Fibroblast of lung (primary cell): ENCODE measurements around the gene HBQ1. TPM values are rescaled to one million over a fixed set of nuclear protein-coding genes. Genes with fewer than 3 reads are reported as not detected.

Source experiments
- DNase-seq, 2 donors: peaks; one replicate each; pipeline versions ENCODE4 v3.0.0 to v3.0.0-alpha.2; 2010; ENCODE audit warnings: low read depth in 2 of 2
- H2AFZ ChIP-seq: 2 replicates; pipeline ENCODE4 v1.5.1; 2012; ENCODE audit warnings: low read length, control low read depth, inconsistent platforms
- H3K27ac ChIP-seq: 2 replicates; pipeline ENCODE4 v1.5.1; 2011; ENCODE audit warnings: low read length, control low read depth; ENCODE audit not compliant: insufficient read depth
- H3K27me3 ChIP-seq: 2 replicates; pipeline ENCODE4 v1.5.1; 2011; ENCODE audit warnings: mild to moderate bottlenecking, low read length; ENCODE audit not compliant: control insufficient read depth, insufficient read depth
- H3K36me3 ChIP-seq: 2 replicates; pipeline ENCODE4 v1.5.1; 2011; ENCODE audit warnings: low read length; ENCODE audit not compliant: control insufficient read depth, insufficient read depth
- H3K4me1 ChIP-seq: 2 replicates; pipeline ENCODE4 v1.5.1; 2011; ENCODE audit warnings: low read length; ENCODE audit not compliant: control insufficient read depth, insufficient read depth; ENCODE audit errors: extremely low read depth
- H3K4me2 ChIP-seq: 2 replicates; pipeline ENCODE4 v1.5.1; 2011; ENCODE audit warnings: low read length, control low read depth; ENCODE audit not compliant: insufficient read depth; ENCODE audit errors: extremely low read depth
- H3K4me3 ChIP-seq, 4 experiments: fragments of 200-600 bp in 1 of 4; sonication (generic) in 1 of 4; replicated peaks in 1 of 4; 2 replicates each; pipeline ENCODE4 v1.5.1; 2011 to 2016; ENCODE audit warnings: low read length in 4 of 4, low read depth in 3 of 4, mild to moderate bottlenecking in 3 of 4, control low read depth in 2 of 4, inconsistent platforms in 1 of 4, mixed read lengths in 1 of 4; ENCODE audit not compliant: insufficient read depth in 1 of 4; ENCODE audit errors: control extremely low read depth in 1 of 4
- H3K79me2 ChIP-seq: 2 replicates; pipeline ENCODE4 v1.5.1; 2012; ENCODE audit warnings: mild to moderate bottlenecking, low read length, inconsistent platforms; ENCODE audit not compliant: control insufficient read depth, insufficient read depth
- H3K9ac ChIP-seq: 2 replicates; pipeline ENCODE4 v1.5.1; 2011; ENCODE audit warnings: mild to moderate bottlenecking, low read length, control low read depth; ENCODE audit not compliant: insufficient read depth
- H3K9me3 ChIP-seq: 2 replicates; pipeline ENCODE4 v1.5.1; 2012; ENCODE audit warnings: low read depth, low read length; ENCODE audit not compliant: control insufficient read depth, insufficient read depth
- H4K20me1 ChIP-seq: 2 replicates; pipeline ENCODE4 v1.5.1; 2011; ENCODE audit warnings: low read length; ENCODE audit not compliant: control insufficient read depth, insufficient read depth; ENCODE audit errors: extremely low read depth
- CTCF ChIP-seq, 2 donors: IDR thresholded peaks in 1 of 2; conservative IDR thresholded peaks in 1 of 2; 1 replicate in 1 of 2; 2 replicates in 1 of 2; pipeline ENCODE4 v1.5.1; 2011 to 2012; ENCODE audit warnings: low read length in 2 of 2, control low read depth in 1 of 2, inconsistent platforms in 1 of 2, low read depth in 1 of 2, mild to moderate bottlenecking in 1 of 2
- EZH2 ChIP-seq: IDR thresholded peaks from 2 replicates; pipeline ENCODE4 v1.5.1; 2012; ENCODE audit warnings: low read length, control low read depth, mild to moderate bottlenecking; ENCODE audit errors: missing control alignments
- polyA plus RNA-seq, 2 donors: library from polyadenylated mRNA; depleted of rRNA in 1 of 2; stranded (reverse) in 1 of 2; unstranded in 1 of 2; fragments of >200 nt; gene quantifications; 2 replicates each; pipeline ENCODE4 v1.2.1, GENCODE V29; 2011 to 2012; ENCODE audit warnings: missing spikeins in 1 of 2
- total RNA-seq: library from RNA; depleted of rRNA; stranded (reverse); fragments of >200 nt; gene quantifications from 2 replicates; pipeline ENCODE4 v1.2.1, GENCODE V29; 2014

Gene HBQ1
- total and polyA plus RNA-seq, 2 donors (not counting 1 experiment from before 2014, with no cell fraction given), result not detected

- DNase-seq, result peak; percentile 18 to 58
- Histone ChIP-seq H3K4me2 (no peak overlapping the region), H3K36me3 (peaks cover 1% of the 10 kb centered on the region), H3K4me1 (peaks cover 6% of the 10 kb centered on the region), H2AFZ (no peak overlapping the region), H3K4me3 (no peak overlapping the region), H3K27me3 (peaks cover 32% of the 10 kb centered on the region), H3K27ac (no peak overlapping the region), H3K9ac (no peak overlapping the region), H4K20me1 (no peaks in the 10 kb centered on the region), H3K9me3 (no peaks in the 10 kb centered on the region), H3K79me2 (no peaks in the 10 kb centered on the region)
- TF ChIP-seq EZH2 (peak; percentile 17), CTCF (conservative IDR thresholded peaks at IDR 0.05 in 1 of 2, IDR thresholded peaks at IDR 0.05 in 1 of 2; ENCODE audit: low read depth in 1 of 2, low read length in 2 of 2) (no peak)
These were observed 2.9 kb upstream of the HBQ1 start for GRCh38 chr16:177394-177822.

- no peak overlapping the region for H3K4me3 ChIP-seq
- peaks cover 32% of the 10 kb centered on the region for H3K27me3 ChIP-seq
These were observed 2.1 kb upstream of the HBQ1 start for GRCh38 chr16:177981-178667.

GRCh38 chr16:178668-179015 lies 1.6 kb upstream of the HBQ1 start:
- Histone ChIP-seq H3K4me2 (no peak overlapping the region), H3K9me3 (no peaks in the 10 kb centered on the region), H3K36me3 (peaks cover 4% of the 10 kb centered on the region), H4K20me1 (no peaks in the 10 kb centered on the region), H3K27ac (no peak overlapping the region), H3K4me3 (no peak overlapping the region), H3K9ac (no peak overlapping the region), H3K79me2 (no peaks in the 10 kb centered on the region), H3K27me3 (peaks cover 32% of the 10 kb centered on the region), H2AFZ (no peak overlapping the region), H3K4me1 (peaks cover 6% of the 10 kb centered on the region)
- TF ChIP-seq EZH2, result no peak
- TF ChIP-seq CTCF (conservative IDR thresholded peaks at IDR 0.05 in 1 of 2, IDR thresholded peaks at IDR 0.05 in 1 of 2; ENCODE audit: low read depth in 1 of 2, low read length in 2 of 2), result no peak
- no peak for DNase-seq

More at GRCh38 chr16:177981-178667, 2.1 kb upstream of the HBQ1 start:
- DNase-seq, result no peak
- Histone ChIP-seq H3K4me1 (peaks cover 6% of the 10 kb centered on the region), H3K4me2 (no peak overlapping the region), H4K20me1 (no peaks in the 10 kb centered on the region), H3K27ac (no peak overlapping the region), H2AFZ (no peak overlapping the region), H3K79me2 (no peaks in the 10 kb centered on the region), H3K36me3 (peaks cover 4% of the 10 kb centered on the region), H3K9ac (no peak overlapping the region), H3K9me3 (no peaks in the 10 kb centered on the region)
- no peak for TF ChIP-seq EZH2
- no peak for TF ChIP-seq CTCF (conservative IDR thresholded peaks at IDR 0.05 in 1 of 2, IDR thresholded peaks at IDR 0.05 in 1 of 2; ENCODE audit: low read depth in 1 of 2, low read length in 2 of 2)
